ENCODE results near the gene TNFSF8. TPM values are rescaled to one million over a fixed set of nuclear protein-coding genes. Genes with fewer than 3 reads are reported as not detected.

TNFSF8 gene
- total RNA-seq, 6 experiments from 2014 or later = not detected

GRCh38 chr9:114855488-114855887 is 74.9 kb downstream of the TNFSF8 start:
- no peak overlapping the region for H3K4me3 Mint-ChIP-seq
- peaks cover 5% of the 10 kb centered on the region for H3K36me3 Mint-ChIP-seq (ENCODE audit: low read depth)
- no peak for TF ChIP-seq CTCF (IDR thresholded peaks at IDR 0.05)
- H3K9me3 Mint-ChIP-seq = no peaks in the 10 kb centered on the region
- peaks cover 60% of the 10 kb centered on the region for H3K4me1 Mint-ChIP-seq (ENCODE audit: low read depth)
- H3K27ac Mint-ChIP-seq = peak overlapping the region; percentile 93
- DNase-seq = no peak
- H3K27me3 Mint-ChIP-seq (ENCODE audit: insufficient read depth) = peaks cover 1% of the 10 kb centered on the region; the same call in 1 of the 2 replicates

- H3K9me3 Mint-ChIP-seq = no peaks in the 10 kb centered on the region
- peaks cover 1% of the 10 kb centered on the region; the same call in 1 of the 2 replicates for H3K27me3 Mint-ChIP-seq (ENCODE audit: insufficient read depth)
- H3K36me3 Mint-ChIP-seq (ENCODE audit: low read depth) = peaks cover 5% of the 10 kb centered on the region
- no peak for TF ChIP-seq CTCF (IDR thresholded peaks at IDR 0.05)
- DNase-seq = no peak
- no peak overlapping the region for H3K4me3 Mint-ChIP-seq
- H3K27ac Mint-ChIP-seq = peak overlapping the region; percentile 93; the same call in 1 of the 2 replicates
- peaks cover 67% of the 10 kb centered on the region for H3K4me1 Mint-ChIP-seq (ENCODE audit: low read depth)
These were observed 75.5 kb downstream of the TNFSF8 start for GRCh38 chr9:114854736-114855355.

- no peak overlapping the region for H3K27ac Mint-ChIP-seq
- no peak for DNase-seq
- peaks cover 66% of the 10 kb centered on the region for H3K4me1 Mint-ChIP-seq (ENCODE audit: low read depth)
- peaks cover 1% of the 10 kb centered on the region; the same call in 1 of the 2 replicates for H3K27me3 Mint-ChIP-seq (ENCODE audit: insufficient read depth)
- no peaks in the 10 kb centered on the region; the same call in 1 of the 2 replicates for H3K36me3 Mint-ChIP-seq (ENCODE audit: low read depth)
- no peak for TF ChIP-seq CTCF (IDR thresholded peaks at IDR 0.05)
- no peak overlapping the region for H3K4me3 Mint-ChIP-seq
- H3K9me3 Mint-ChIP-seq = no peaks in the 10 kb centered on the region
These were observed 77.1 kb downstream of the TNFSF8 start for GRCh38 chr9:114853071-114853855.

- Mint-ChIP-seq H3K9me3 (no peaks in the 10 kb centered on the region), H3K4me3 (no peak overlapping the region), H3K4me1 (ENCODE audit: low read depth) (peaks cover 62% of the 10 kb centered on the region), H3K36me3 (ENCODE audit: low read depth) (no peaks in the 10 kb centered on the region; the same call in 1 of the 2 replicates), H3K27me3 (ENCODE audit: insufficient read depth) (peaks cover 1% of the 10 kb centered on the region; the same call in 1 of the 2 replicates), H3K27ac (no peak overlapping the region)
- DNase-seq = no peak
- TF ChIP-seq CTCF (IDR thresholded peaks at IDR 0.05) = no peak
These were observed 78.3 kb downstream of the TNFSF8 start for GRCh38 chr9:114852050-114852594.

GRCh38 chr9:114851306-114851705 is 79.1 kb downstream of the TNFSF8 start:
- TF ChIP-seq CTCF (IDR thresholded peaks at IDR 0.05) = no peak
- Mint-ChIP-seq H3K4me3 (no peak overlapping the region), H3K9me3 (no peaks in the 10 kb centered on the region), H3K4me1 (ENCODE audit: low read depth) (peaks cover 54% of the 10 kb centered on the region), H3K27me3 (ENCODE audit: insufficient read depth) (peaks cover 1% of the 10 kb centered on the region; the same call in 1 of the 2 replicates), H3K36me3 (ENCODE audit: low read depth) (no peaks in the 10 kb centered on the region; the same call in 1 of the 2 replicates), H3K27ac (no peak overlapping the region)
- DNase-seq = no peak

Other genes starting within 250 kb of the TNFSF8 start
- gene TEX48, start 248.4 kb downstream of the TNFSF8 start, total RNA-seq (2021; fragmentation: NEBNext Ultra II Directional; extraction: Animal tissue kit (Norgen Biotek cat#: 25700)) = not detected
- gene TNFSF15, start 124.6 kb downstream of the TNFSF8 start, total RNA-seq (2021; fragmentation: NEBNext Ultra II Directional; extraction: Animal tissue kit (Norgen Biotek cat#: 25700)) = under 1 TPM in 5 of 6 experiments, not detected in 1; 0.02 to 0.21 (median 0.05) TPM
- gene TNC, start 187.6 kb upstream of the TNFSF8 start, total RNA-seq (2021; fragmentation: NEBNext Ultra II Directional; extraction: Animal tissue kit (Norgen Biotek cat#: 25700)) = 10 to 100 TPM; 51.6 to 86.3 (median 70.4) TPM

All from HFFc6 (cell line).